ENCODE data around the gene AASDHPPT.

DNA sequence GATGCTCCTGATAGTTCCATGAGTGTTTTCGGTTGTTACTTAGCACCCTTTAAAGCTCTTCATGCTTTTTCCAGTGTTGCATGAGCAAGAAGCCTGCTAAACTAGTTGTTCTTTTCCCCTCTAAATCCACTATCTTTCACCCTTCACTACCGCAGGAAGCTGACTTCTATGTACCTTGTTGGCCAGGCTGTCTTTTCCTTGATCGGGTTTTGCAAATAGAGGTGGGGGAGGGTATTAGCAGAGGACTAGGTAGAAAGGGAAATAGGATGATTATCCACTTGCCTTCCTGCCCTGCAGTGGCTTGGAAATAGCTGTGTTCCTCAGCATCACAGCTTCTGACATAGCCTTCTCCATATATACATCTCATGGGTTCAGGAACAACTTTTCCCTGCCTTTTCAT, 23.9 kb downstream of the AASDHPPT start:
- TF ChIP-seq REST (IDR thresholded peaks at IDR 0.05), result no peak
- TF ChIP-seq ESRRA (IDR thresholded peaks at IDR 0.05; ENCODE audit: borderline replicate concordance, low read length), result no peak
- no peak for TF ChIP-seq POLR2A (IDR thresholded peaks at IDR 0.05; ENCODE audit: low read length)
- TF ChIP-seq USF2 (IDR thresholded peaks at IDR 0.05), result no peak
- TF ChIP-seq, protein P1, sequence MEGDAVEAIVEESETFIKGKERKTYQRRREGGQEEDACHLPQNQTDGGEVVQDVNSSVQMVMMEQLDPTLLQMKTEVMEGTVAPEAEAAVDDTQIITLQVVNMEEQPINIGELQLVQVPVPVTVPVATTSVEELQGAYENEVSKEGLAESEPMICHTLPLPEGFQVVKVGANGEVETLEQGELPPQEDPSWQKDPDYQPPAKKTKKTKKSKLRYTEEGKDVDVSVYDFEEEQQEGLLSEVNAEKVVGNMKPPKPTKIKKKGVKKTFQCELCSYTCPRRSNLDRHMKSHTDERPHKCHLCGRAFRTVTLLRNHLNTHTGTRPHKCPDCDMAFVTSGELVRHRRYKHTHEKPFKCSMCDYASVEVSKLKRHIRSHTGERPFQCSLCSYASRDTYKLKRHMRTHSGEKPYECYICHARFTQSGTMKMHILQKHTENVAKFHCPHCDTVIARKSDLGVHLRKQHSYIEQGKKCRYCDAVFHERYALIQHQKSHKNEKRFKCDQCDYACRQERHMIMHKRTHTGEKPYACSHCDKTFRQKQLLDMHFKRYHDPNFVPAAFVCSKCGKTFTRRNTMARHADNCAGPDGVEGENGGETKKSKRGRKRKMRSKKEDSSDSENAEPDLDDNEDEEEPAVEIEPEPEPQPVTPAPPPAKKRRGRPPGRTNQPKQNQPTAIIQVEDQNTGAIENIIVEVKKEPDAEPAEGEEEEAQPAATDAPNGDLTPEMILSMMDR (IDR thresholded peaks at IDR 0.05), result no peak
- no peak for TF ChIP-seq HMGXB4 (CRISPR knock-in tag; IDR thresholded peaks at IDR 0.05; ENCODE audit: borderline replicate concordance)
- TF ChIP-seq MYC (IDR thresholded peaks at IDR 0.05; ENCODE audit: borderline replicate concordance, low read length), result no peak
- TF ChIP-seq, protein P2, sequence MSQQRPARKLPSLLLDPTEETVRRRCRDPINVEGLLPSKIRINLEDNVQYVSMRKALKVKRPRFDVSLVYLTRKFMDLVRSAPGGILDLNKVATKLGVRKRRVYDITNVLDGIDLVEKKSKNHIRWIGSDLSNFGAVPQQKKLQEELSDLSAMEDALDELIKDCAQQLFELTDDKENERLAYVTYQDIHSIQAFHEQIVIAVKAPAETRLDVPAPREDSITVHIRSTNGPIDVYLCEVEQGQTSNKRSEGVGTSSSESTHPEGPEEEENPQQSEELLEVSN (IDR thresholded peaks at IDR 0.05; ENCODE audit: borderline replicate concordance, low read depth), result no peak
- TF ChIP-seq CEBPB (IDR thresholded peaks at IDR 0.05), result no peak
- TF ChIP-seq CBX8 (IDR thresholded peaks at IDR 0.05), result no peak
- no peak for TF ChIP-seq EP300 (IDR thresholded peaks at IDR 0.05)
- TF ChIP-seq MAZ (IDR thresholded peaks at IDR 0.05; ENCODE audit: borderline replicate concordance, low read depth, low read length), result no peak
